Measurements from ENCODE around the gene KRTAP9-1.
"Not testable (repeated sequence)": the region's sequence is repeated elsewhere in the genome, so short reads cannot be mapped to it uniquely, and the experiment has no call there.

- not testable (repeated sequence) for TF ChIP-seq ZNF112 (tag by site-specific recombination; IDR thresholded peaks at IDR 0.05); ZNF433 (tag by site-specific recombination; IDR thresholded peaks at IDR 0.05; ENCODE audit: low read depth); CTCF (tag by site-specific recombination; IDR thresholded peaks at IDR 0.05); ZNF707 (tag by site-specific recombination; IDR thresholded peaks at IDR 0.05); ZNF274 (IDR thresholded peaks at IDR 0.05; ENCODE audit: low read length); ZNF274 (tag by site-specific recombination; IDR thresholded peaks at IDR 0.05; ENCODE audit: borderline replicate concordance)
Observed at GRCh38 chr17:41232399-41233105, 42.9 kb downstream of the KRTAP9-1 start, which contains the start of gene KRTAP9-3.

Measured in HEK293 (cell line).